Cardiac muscle cell (in vitro differentiated cells and primary cell): Measurements from ENCODE around the gene POTEI. TPM values are rescaled to one million over a fixed set of nuclear protein-coding genes. Genes with fewer than 3 reads are reported as not detected.
"Not testable (repeated sequence)": the region's sequence is repeated elsewhere in the genome, so short reads cannot be mapped to it uniquely, and the experiment has no call there.

Experiments used
- DNase-seq, 2 donors: peaks; one replicate each; pipeline versions ENCODE4 v3.0.0 to v3.0.0-alpha.2; 2010 to 2017; ENCODE audit warnings: low read depth in 1 of 2, low spot score in 1 of 2
- H3K27ac ChIP-seq: fragments of 200-600 bp; sonication (generic); 2 replicates; pipeline ENCODE4 v1.5.1; 2016
- H3K27me3 ChIP-seq: fragments of 200-600 bp; sonication (generic); 2 replicates; pipeline ENCODE4 v1.6.0; 2016; ENCODE audit warnings: control low read depth
- H3K36me3 ChIP-seq: fragments of 200-600 bp; sonication (generic); 2 replicates; pipeline ENCODE4 v1.5.1; 2016; ENCODE audit warnings: control low read depth
- H3K4me1 ChIP-seq: fragments of 200-600 bp; sonication (generic); 2 replicates; pipeline ENCODE4 v1.8.1; 2017; ENCODE audit warnings: low read depth, mild to moderate bottlenecking, mixed run types
- H3K4me3 ChIP-seq: fragments of 200-600 bp; sonication (generic); 2 replicates; pipeline ENCODE4 v1.5.1; 2016; ENCODE audit warnings: mild to moderate bottlenecking
- H3K9me3 ChIP-seq: fragments of 200-600 bp; sonication (generic); 2 replicates; pipeline ENCODE4 v1.5.1; 2017; ENCODE audit warnings: low read depth, mild to moderate bottlenecking, control low read depth
- polyA plus RNA-seq: library from polyadenylated mRNA; unstranded; fragments of >200 nt; fragmentation: Nextera tagmentation; extraction: Ambion mirVana; gene quantifications from 2 replicates; pipeline ENCODE4 v1.2.1, GENCODE V29; 2016
- total RNA-seq: library from RNA; depleted of rRNA; stranded (reverse); fragments of >200 nt; gene quantifications from 2 replicates; pipeline ENCODE4 v1.2.3, GENCODE V29; 2016

The POTEI gene
- 1.2 and 2.4 TPM in 2 replicates for total RNA-seq
- 2.0 and 2.4 TPM in 2 replicates for polyA plus RNA-seq

GRCh38 chr2:130509228-130509627, at the start of gene POTEI:
Gene POTEI, minus strand, starts transcription at chr2:130509328. Its CDS starts 93 bp downstream, at chr2:130509235.
- not testable (repeated sequence) for H3K4me1 ChIP-seq, H3K4me3 ChIP-seq, H3K27me3 ChIP-seq, H3K36me3 ChIP-seq, H3K9me3 ChIP-seq, H3K27ac ChIP-seq, DNase-seq

- not testable (repeated sequence) for H3K36me3 ChIP-seq, H3K27me3 ChIP-seq, DNase-seq, H3K4me1 ChIP-seq, H3K27ac ChIP-seq, H3K4me3 ChIP-seq, H3K9me3 ChIP-seq
These were observed 47.3 kb upstream of the POTEI start for GRCh38 chr2:130556441-130556840.

GRCh38 chr2:130554178-130554577, 45.0 kb upstream of the POTEI start:
- H3K4me1 ChIP-seq, H3K27ac ChIP-seq, H3K9me3 ChIP-seq, H3K27me3 ChIP-seq, H3K36me3 ChIP-seq, H3K4me3 ChIP-seq, DNase-seq: not testable (repeated sequence)

- H3K4me3 ChIP-seq, DNase-seq, H3K27me3 ChIP-seq, H3K4me1 ChIP-seq, H3K9me3 ChIP-seq, H3K36me3 ChIP-seq, H3K27ac ChIP-seq: not testable (repeated sequence)
These were observed 40.3 kb upstream of the POTEI start for GRCh38 chr2:130549475-130549874.

GRCh38 chr2:130548418-130548817, 39.3 kb upstream of the POTEI start:
- not testable (repeated sequence) for H3K36me3 ChIP-seq, H3K4me1 ChIP-seq, H3K27ac ChIP-seq, H3K27me3 ChIP-seq, H3K4me3 ChIP-seq, H3K9me3 ChIP-seq, DNase-seq

- H3K4me1 ChIP-seq, H3K27me3 ChIP-seq, H3K27ac ChIP-seq, H3K9me3 ChIP-seq, DNase-seq, H3K36me3 ChIP-seq, H3K4me3 ChIP-seq: not testable (repeated sequence)
These were observed 35.9 kb upstream of the POTEI start for GRCh38 chr2:130544978-130545377.

- not testable (repeated sequence) for DNase-seq, H3K27me3 ChIP-seq, H3K36me3 ChIP-seq, H3K27ac ChIP-seq, H3K9me3 ChIP-seq, H3K4me1 ChIP-seq, H3K4me3 ChIP-seq
These were observed 34.8 kb upstream of the POTEI start for GRCh38 chr2:130543785-130544528.

GRCh38 chr2:130542789-130543188, 33.7 kb upstream of the POTEI start:
- H3K27ac ChIP-seq, H3K4me1 ChIP-seq, H3K36me3 ChIP-seq, H3K4me3 ChIP-seq, DNase-seq, H3K9me3 ChIP-seq, H3K27me3 ChIP-seq: not testable (repeated sequence)

- not testable (repeated sequence) for DNase-seq, H3K36me3 ChIP-seq, H3K4me1 ChIP-seq, H3K9me3 ChIP-seq, H3K27me3 ChIP-seq, H3K4me3 ChIP-seq, H3K27ac ChIP-seq
These were observed 29.1 kb upstream of the POTEI start for GRCh38 chr2:130538271-130538670.

GRCh38 chr2:130536654-130537053, 27.5 kb upstream of the POTEI start:
- H3K9me3 ChIP-seq, H3K36me3 ChIP-seq, DNase-seq, H3K4me1 ChIP-seq, H3K27me3 ChIP-seq, H3K27ac ChIP-seq, H3K4me3 ChIP-seq: not testable (repeated sequence)

GRCh38 chr2:130531672-130532071, 22.5 kb upstream of the POTEI start:
- H3K36me3 ChIP-seq, H3K27ac ChIP-seq, H3K9me3 ChIP-seq, H3K27me3 ChIP-seq, H3K4me1 ChIP-seq, DNase-seq, H3K4me3 ChIP-seq: not testable (repeated sequence)

- not testable (repeated sequence) for H3K4me1 ChIP-seq, H3K9me3 ChIP-seq, H3K27me3 ChIP-seq, H3K4me3 ChIP-seq, H3K27ac ChIP-seq, DNase-seq, H3K36me3 ChIP-seq
These were observed 22.1 kb upstream of the POTEI start for GRCh38 chr2:130531225-130531624.

- H3K27ac ChIP-seq, H3K4me1 ChIP-seq, H3K36me3 ChIP-seq, H3K27me3 ChIP-seq, DNase-seq, H3K9me3 ChIP-seq, H3K4me3 ChIP-seq: not testable (repeated sequence)
These were observed 21.1 kb upstream of the POTEI start for GRCh38 chr2:130530212-130530611.

- H3K27ac ChIP-seq, H3K27me3 ChIP-seq, H3K9me3 ChIP-seq, H3K36me3 ChIP-seq, DNase-seq, H3K4me3 ChIP-seq, H3K4me1 ChIP-seq: not testable (repeated sequence)
These were observed 20.4 kb upstream of the POTEI start for GRCh38 chr2:130529545-130529944.
